GM20000 (cell line): ENCODE data around the gene HTR2B.

ENCODE experiments used
- DNase-seq: peaks from one replicate; pipeline ENCODE4 v3.0.0; 2012; ENCODE audit warnings: low spot score
- TF ChIP-seq, protein P1 (sequence below): IDR thresholded peaks from 2 replicates; pipeline ENCODE4 v1.5.1; 2012; ENCODE audit warnings: mild to moderate bottlenecking, control low read depth; ENCODE audit errors: extremely low read depth, missing control alignments

HTR2B gene

GRCh38 chr2:231132129-231132528 is 7.3 kb upstream of the HTR2B start:
- TF ChIP-seq, protein P1, sequence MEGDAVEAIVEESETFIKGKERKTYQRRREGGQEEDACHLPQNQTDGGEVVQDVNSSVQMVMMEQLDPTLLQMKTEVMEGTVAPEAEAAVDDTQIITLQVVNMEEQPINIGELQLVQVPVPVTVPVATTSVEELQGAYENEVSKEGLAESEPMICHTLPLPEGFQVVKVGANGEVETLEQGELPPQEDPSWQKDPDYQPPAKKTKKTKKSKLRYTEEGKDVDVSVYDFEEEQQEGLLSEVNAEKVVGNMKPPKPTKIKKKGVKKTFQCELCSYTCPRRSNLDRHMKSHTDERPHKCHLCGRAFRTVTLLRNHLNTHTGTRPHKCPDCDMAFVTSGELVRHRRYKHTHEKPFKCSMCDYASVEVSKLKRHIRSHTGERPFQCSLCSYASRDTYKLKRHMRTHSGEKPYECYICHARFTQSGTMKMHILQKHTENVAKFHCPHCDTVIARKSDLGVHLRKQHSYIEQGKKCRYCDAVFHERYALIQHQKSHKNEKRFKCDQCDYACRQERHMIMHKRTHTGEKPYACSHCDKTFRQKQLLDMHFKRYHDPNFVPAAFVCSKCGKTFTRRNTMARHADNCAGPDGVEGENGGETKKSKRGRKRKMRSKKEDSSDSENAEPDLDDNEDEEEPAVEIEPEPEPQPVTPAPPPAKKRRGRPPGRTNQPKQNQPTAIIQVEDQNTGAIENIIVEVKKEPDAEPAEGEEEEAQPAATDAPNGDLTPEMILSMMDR: no peak
- no peak for DNase-seq

- TF ChIP-seq, protein P1: no peak
- DNase-seq: no peak
Measured at GRCh38 chr2:231130336-231131056, 5.7 kb upstream of the HTR2B start.

DNA sequence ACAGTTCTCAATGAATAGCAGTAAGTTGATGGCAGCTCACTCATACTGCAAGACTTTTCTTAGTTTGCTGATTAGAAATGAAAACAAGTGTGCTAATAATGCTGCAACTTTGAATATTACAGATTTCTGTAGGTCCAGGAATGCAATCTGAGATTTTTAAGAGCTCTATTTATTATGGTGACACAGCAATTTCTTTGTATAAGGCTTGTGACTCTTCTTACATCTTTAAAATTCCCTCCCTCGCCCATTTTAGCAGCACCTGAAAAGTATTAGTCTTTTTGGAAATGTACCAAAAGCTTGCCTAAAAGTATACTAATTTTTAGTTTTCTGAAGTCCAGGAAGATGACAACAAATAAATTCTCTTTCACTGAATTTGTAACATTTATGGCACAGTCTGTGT is 4.4 kb upstream of the HTR2B start:
- TF ChIP-seq, protein P1: no peak
- DNase-seq: no peak

- TF ChIP-seq, protein P1: no peak
- DNase-seq: no peak
Measured at GRCh38 chr2:231128541-231128940, 3.7 kb upstream of the HTR2B start.

DNA sequence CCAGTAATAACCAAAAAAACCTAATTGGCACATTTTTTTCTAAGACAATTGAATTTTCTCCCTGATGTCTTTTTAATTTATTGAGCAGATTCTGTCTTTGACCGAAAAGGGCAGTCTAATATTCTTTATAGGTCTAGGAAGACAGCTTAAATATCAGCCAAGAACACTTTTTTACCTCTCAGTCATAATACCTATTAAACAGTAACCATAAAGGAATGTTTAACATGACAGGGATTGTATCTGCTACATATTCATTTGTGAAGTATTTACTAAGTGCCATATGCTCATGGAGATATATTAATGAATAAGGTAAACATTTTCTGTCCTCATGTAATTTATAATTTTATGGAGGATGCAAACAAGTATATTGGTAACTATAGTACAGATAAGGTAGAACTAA is 3.1 kb upstream of the HTR2B start:
- TF ChIP-seq, protein P1: no peak
- no peak for DNase-seq

- TF ChIP-seq, protein P1: no peak
Measured at GRCh38 chr2:231127480-231127879, 2.6 kb upstream of the HTR2B start.

DNA sequence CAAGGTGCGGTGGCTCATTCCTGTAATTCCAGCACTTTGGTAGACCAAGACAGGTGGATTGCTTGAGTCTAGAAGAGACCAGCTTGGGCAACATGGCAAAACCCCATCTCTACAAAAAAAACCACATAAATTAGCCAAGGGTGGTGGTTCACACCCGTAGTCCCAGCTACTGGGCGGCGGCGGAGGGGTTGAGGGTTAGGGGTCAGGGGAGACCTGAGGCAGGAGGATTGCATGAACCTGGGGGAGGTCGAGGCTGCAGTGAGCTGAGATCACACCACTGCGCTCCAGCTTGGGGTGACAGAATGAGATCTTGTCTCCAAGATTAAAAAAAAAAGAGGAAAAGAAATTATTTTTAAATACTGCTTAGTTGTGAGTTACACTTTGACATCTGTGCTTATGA is 1.3 kb upstream of the HTR2B start:
- TF ChIP-seq, protein P1: no peak
- DNase-seq: no peak

More at GRCh38 chr2:231127480-231127879, 2.6 kb upstream of the HTR2B start:
- DNase-seq: no peak
